GM18520 (cell line): ENCODE results near the gene SPHKAP.
"Not testable (repeated sequence)": the region's sequence is repeated elsewhere in the genome, so short reads cannot be mapped to it uniquely, and the experiment has no call there.

Source experiments
- ATAC-seq: cut with Tn5 transposase; IDR thresholded peaks from one replicate; pipeline ENCODE4 v1.9.1; 2021; ENCODE audit not compliant: unreplicated experiment

SPHKAP gene, protein sequence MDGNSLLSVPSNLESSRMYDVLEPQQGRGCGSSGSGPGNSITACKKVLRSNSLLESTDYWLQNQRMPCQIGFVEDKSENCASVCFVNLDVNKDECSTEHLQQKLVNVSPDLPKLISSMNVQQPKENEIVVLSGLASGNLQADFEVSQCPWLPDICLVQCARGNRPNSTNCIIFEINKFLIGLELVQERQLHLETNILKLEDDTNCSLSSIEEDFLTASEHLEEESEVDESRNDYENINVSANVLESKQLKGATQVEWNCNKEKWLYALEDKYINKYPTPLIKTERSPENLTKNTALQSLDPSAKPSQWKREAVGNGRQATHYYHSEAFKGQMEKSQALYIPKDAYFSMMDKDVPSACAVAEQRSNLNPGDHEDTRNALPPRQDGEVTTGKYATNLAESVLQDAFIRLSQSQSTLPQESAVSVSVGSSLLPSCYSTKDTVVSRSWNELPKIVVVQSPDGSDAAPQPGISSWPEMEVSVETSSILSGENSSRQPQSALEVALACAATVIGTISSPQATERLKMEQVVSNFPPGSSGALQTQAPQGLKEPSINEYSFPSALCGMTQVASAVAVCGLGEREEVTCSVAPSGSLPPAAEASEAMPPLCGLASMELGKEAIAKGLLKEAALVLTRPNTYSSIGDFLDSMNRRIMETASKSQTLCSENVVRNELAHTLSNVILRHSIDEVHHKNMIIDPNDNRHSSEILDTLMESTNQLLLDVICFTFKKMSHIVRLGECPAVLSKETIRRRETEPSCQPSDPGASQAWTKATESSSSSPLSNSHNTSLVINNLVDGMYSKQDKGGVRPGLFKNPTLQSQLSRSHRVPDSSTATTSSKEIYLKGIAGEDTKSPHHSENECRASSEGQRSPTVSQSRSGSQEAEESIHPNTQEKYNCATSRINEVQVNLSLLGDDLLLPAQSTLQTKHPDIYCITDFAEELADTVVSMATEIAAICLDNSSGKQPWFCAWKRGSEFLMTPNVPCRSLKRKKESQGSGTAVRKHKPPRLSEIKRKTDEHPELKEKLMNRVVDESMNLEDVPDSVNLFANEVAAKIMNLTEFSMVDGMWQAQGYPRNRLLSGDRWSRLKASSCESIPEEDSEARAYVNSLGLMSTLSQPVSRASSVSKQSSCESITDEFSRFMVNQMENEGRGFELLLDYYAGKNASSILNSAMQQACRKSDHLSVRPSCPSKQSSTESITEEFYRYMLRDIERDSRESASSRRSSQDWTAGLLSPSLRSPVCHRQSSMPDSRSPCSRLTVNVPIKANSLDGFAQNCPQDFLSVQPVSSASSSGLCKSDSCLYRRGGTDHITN (N-terminal part only)

GRCh38 chr2:228181098-228182019 is at the start of gene SPHKAP:
Gene SPHKAP (minus strand): TSS chr2:228181687. CDS start chr2:228181598, 89 bp downstream.
- ATAC-seq, result no peak

DNA sequence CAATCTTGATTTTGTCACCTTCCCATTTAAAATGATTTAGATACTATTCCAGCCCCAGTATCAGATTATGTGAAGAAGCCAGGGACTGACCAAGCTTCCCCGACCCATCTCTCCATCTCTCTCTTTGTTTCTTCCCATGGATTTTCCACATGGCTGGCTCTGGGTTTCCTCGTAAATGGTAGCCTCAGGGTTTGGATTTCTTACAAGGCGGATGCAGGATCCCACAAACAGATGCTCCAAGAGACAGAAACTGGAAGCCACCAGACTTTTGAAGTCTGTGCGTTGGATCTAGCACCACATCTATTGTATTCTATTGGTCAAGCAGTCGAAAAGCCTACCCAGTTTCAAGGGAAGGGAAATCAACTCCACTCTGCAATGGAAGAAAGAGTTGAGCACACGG is 46.0 kb upstream of the SPHKAP start:
- no peak for ATAC-seq

- no peak for ATAC-seq
These were observed 42.9 kb upstream of the SPHKAP start for GRCh38 chr2:228224410-228224809.

GRCh38 chr2:228218593-228218992 is 37.1 kb upstream of the SPHKAP start:
- ATAC-seq, result not testable (repeated sequence)

GRCh38 chr2:228197504-228197903 is 16.0 kb upstream of the SPHKAP start:
- no peak for ATAC-seq

- no peak for ATAC-seq
These were observed 1.0 kb downstream of the SPHKAP start for GRCh38 chr2:228180181-228181097.

- ATAC-seq, result no peak
These were observed 14.2 kb downstream of the SPHKAP start for GRCh38 chr2:228167290-228167689.

- ATAC-seq, result no peak
These were observed 16.8 kb downstream of the SPHKAP start for GRCh38 chr2:228164718-228165117.

GRCh38 chr2:228157841-228158240 is 23.6 kb downstream of the SPHKAP start:
- no peak for ATAC-seq

DNA sequence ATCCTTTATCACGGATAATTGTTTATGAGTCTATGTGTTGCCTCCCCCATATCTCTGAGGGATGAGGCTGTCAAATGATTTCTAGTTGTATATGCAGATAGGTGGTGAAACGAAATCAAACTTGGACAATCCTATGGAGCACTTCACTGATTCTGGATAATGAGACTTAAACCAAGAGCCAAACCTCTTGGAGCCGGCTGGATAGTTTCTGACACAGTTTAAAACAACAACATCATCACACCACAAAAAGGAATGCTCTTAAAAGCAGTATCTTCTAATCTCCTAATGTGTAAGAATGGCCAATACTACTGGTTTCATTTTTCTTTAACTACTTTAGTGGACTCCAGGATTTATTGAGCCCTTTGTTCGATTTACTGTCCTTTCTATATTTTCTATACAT is 36.5 kb downstream of the SPHKAP start:
- no peak for ATAC-seq

DNA sequence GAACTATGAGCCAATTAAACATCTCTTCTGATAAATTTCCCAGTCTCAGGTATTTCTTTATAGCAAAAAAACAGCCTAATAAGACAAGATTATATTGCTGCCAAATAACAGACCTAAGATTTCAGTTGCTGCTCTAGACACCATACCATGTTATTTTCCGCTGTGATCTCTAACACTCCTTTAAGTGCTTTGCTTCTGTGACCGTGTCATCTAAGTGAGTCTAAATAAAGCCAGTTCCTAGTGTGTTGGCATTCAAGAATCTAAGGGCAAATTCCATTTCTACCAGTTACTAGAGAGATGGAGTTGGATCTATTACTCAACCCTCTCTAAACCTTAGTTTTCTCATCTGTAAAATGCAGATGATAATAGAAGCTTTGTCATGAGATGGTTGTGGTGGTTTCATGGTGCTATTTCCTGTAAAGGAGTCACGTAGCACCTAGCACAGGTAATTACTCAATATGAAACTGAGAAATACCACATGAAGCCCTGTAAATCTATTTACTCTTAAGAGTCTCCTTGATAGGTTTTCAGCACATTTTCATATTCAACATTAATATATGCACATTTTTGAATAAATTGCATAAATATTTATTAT is 40.5 kb downstream of the SPHKAP start:
- peak; percentile 97 for ATAC-seq

GRCh38 chr2:228136027-228136426 is 45.5 kb downstream of the SPHKAP start:
- ATAC-seq, result no peak

- no peak for ATAC-seq
These were observed 46.2 kb downstream of the SPHKAP start for GRCh38 chr2:228135300-228135699.

DNA sequence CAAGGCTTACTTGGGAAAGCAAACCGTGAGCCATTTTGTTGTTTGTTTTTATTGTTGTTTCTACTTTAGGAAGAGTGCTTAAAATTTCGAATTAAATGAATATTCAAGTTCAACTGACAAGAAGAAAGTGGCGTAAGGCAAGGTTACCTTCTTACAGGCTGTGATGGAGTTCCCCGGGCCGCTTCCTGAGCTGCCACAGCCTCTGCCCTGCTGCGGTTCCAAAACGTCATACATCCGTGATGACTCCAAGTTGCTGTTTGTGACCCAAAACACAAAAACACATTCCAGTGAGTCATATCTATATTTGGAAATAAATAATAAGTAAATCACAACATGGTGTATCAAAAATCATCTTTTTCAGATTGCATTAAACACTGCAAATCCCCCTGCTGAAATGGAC is 49.7 kb downstream of the SPHKAP start:
- ATAC-seq, result no peak

GRCh38 chr2:228126401-228126800 is 55.1 kb downstream of the SPHKAP start:
- ATAC-seq, result no peak

GRCh38 chr2:228118940-228119339 is 62.5 kb downstream of the SPHKAP start:
- no peak for ATAC-seq

GRCh38 chr2:228107846-228108245 is 73.6 kb downstream of the SPHKAP start:
- ATAC-seq, result no peak

GRCh38 chr2:228105526-228106250 is 75.8 kb downstream of the SPHKAP start:
- no peak for ATAC-seq
